Suprapubic skin (tissue), 4 donors: ENCODE measurements around the gene CD207. TPM values are rescaled to one million over a fixed set of nuclear protein-coding genes. Genes with fewer than 3 reads are reported as not detected.

Experiments used
- DNase-seq, 2 donors: peaks; one replicate each; pipeline ENCODE4 v3.0.0-alpha.2; 2019; ENCODE audit warnings: low spot score in 2 of 2
- H3K27ac ChIP-seq: fragments of 200-600 bp; sonication (generic); one replicate; pipeline ENCODE4 v1.5.1; 2019
- H3K27me3 ChIP-seq: fragments of 200-600 bp; sonication (generic); one replicate; pipeline ENCODE4 v1.5.1; 2019
- H3K36me3 ChIP-seq: fragments of 200-600 bp; sonication (generic); one replicate; pipeline ENCODE4 v1.5.1; 2019
- H3K4me1 ChIP-seq: fragments of 200-600 bp; sonication (generic); one replicate; pipeline ENCODE4 v1.5.1; 2019
- H3K4me3 ChIP-seq: fragments of 200-600 bp; sonication (generic); one replicate; pipeline ENCODE4 v1.5.1; 2019; ENCODE audit warnings: mild to moderate bottlenecking
- H3K9me3 ChIP-seq: fragments of 200-600 bp; sonication (generic); one replicate; pipeline ENCODE4 v1.5.1; 2019
- CTCF ChIP-seq, 2 donors: fragments of 200-600 bp in 1 of 2; fragments of 450-650 bp in 1 of 2; sonication (generic) in 1 of 2; IDR thresholded peaks; one replicate each; pipeline ENCODE4 v1.5.1; 2016 to 2019; ENCODE audit warnings: antibody characterized with exemption in 2 of 2, mild to moderate bottlenecking in 1 of 2, moderate library complexity in 1 of 2
- EP300 ChIP-seq: sonication (generic); formaldehyde crosslinking; IDR thresholded peaks from one replicate; pipeline ENCODE4 v1.6.1; 2017; ENCODE audit warnings: antibody characterized with exemption
- POLR2A ChIP-seq, 2 donors: fragments of 450-650 bp; IDR thresholded peaks; one replicate each; pipeline ENCODE4 v1.6.1; 2017; ENCODE audit warnings: antibody characterized with exemption in 2 of 2, mild to moderate bottlenecking in 2 of 2, moderate library complexity in 2 of 2
- POLR2AphosphoS5 ChIP-seq, 3 donors: sonication (generic); formaldehyde crosslinking; IDR thresholded peaks; one replicate each; pipeline ENCODE4 v1.6.1; 2017; ENCODE audit warnings: antibody characterized with exemption in 3 of 3
- WGBS: methylation state at CpG from one replicate; pipeline ENCODE4 v1.1.5; 2018; 5-methylcytosine and 5-hydroxymethylcytosine counted together
- total RNA-seq, 4 donors: library from RNA; depleted of rRNA; stranded (reverse); fragments of >200 nt; gene quantifications; one replicate each; pipeline ENCODE4 v1.1.0, GENCODE V29; 2016

CD207 gene
- total RNA-seq, 4 donors from 2014 or later, result 25.4 to 81.3 (median 50.5) TPM

GRCh38 chr2:70851704-70852103 is 16.1 kb upstream of the CD207 start:
- no peak for TF ChIP-seq CTCF (IDR thresholded peaks at IDR 0.05)
- no peak for TF ChIP-seq EP300
- Histone ChIP-seq H3K27ac (no peak overlapping the region), H3K4me3 (no peak overlapping the region), H3K4me1 (no peaks in the 10 kb centered on the region), H3K27me3 (peaks cover 3% of the 10 kb centered on the region), H3K36me3 (no peaks in the 10 kb centered on the region), H3K9me3 (no peaks in the 10 kb centered on the region)
- WGBS, result 66% methylated on average over 4 of the region's 4 CpGs
- no peak for DNase-seq

GRCh38 chr2:70850925-70851324 is 15.3 kb upstream of the CD207 start:
- H3K4me1 ChIP-seq, result no peaks in the 10 kb centered on the region
- no peak for TF ChIP-seq POLR2AphosphoS5 (IDR thresholded peaks at IDR 0.05)
- TF ChIP-seq POLR2A (IDR thresholded peaks at IDR 0.05), result no peak
- no peak for TF ChIP-seq CTCF (IDR thresholded peaks at IDR 0.05)
- no peak for TF ChIP-seq EP300
- peaks cover 3% of the 10 kb centered on the region for H3K27me3 ChIP-seq
- H3K9me3 ChIP-seq, result no peaks in the 10 kb centered on the region
- WGBS, result 61% methylated on average over 2 of the region's 2 CpGs
- no peak for DNase-seq
- no peak overlapping the region for H3K27ac ChIP-seq
- H3K4me3 ChIP-seq, result no peak overlapping the region
- H3K36me3 ChIP-seq, result no peaks in the 10 kb centered on the region

- no peak for DNase-seq
- no peaks in the 10 kb centered on the region for H3K4me1 ChIP-seq
- WGBS, result 84% methylated on average over 4 of the region's 7 CpGs
Observed at GRCh38 chr2:70842401-70842800, 6.8 kb upstream of the CD207 start.

GRCh38 chr2:70837980-70838925 is 2.6 kb upstream of the CD207 start:
- DNase-seq, result no peak
- Histone ChIP-seq H3K27ac (no peak overlapping the region), H3K9me3 (no peaks in the 10 kb centered on the region), H3K4me1 (no peaks in the 10 kb centered on the region), H3K27me3 (peaks cover 23% of the 10 kb centered on the region), H3K36me3 (no peaks in the 10 kb centered on the region), H3K4me3 (no peak overlapping the region)
- WGBS, result 82% methylated on average over 10 of the region's 10 CpGs
- no peak for TF ChIP-seq POLR2A (IDR thresholded peaks at IDR 0.05)
- TF ChIP-seq EP300, result no peak
- no peak for TF ChIP-seq CTCF (IDR thresholded peaks at IDR 0.05)
- no peak for TF ChIP-seq POLR2AphosphoS5 (IDR thresholded peaks at IDR 0.05)

More at GRCh38 chr2:70842401-70842800, 6.8 kb upstream of the CD207 start:
- Histone ChIP-seq H3K9me3 (no peaks in the 10 kb centered on the region), H3K36me3 (no peaks in the 10 kb centered on the region), H3K4me3 (no peak overlapping the region), H3K27me3 (peaks cover 14% of the 10 kb centered on the region), H3K27ac (no peak overlapping the region)
- TF ChIP-seq CTCF (IDR thresholded peaks at IDR 0.05) (no peak), POLR2A (IDR thresholded peaks at IDR 0.05) (no peak), EP300 (no peak), POLR2AphosphoS5 (IDR thresholded peaks at IDR 0.05) (no peak)

GRCh38 chr2:70834881-70835280 is 735 bp downstream of the CD207 start:
- no peak for DNase-seq
- TF ChIP-seq POLR2A (IDR thresholded peaks at IDR 0.05) (no peak), POLR2AphosphoS5 (IDR thresholded peaks at IDR 0.05) (no peak), EP300 (no peak), CTCF (IDR thresholded peaks at IDR 0.05) (no peak)
- no peaks in the 10 kb centered on the region for H3K4me1 ChIP-seq
- peaks cover 10% of the 10 kb centered on the region for H3K27me3 ChIP-seq
- H3K9me3 ChIP-seq, result no peaks in the 10 kb centered on the region
- H3K4me3 ChIP-seq, result no peak overlapping the region
- no peaks in the 10 kb centered on the region for H3K36me3 ChIP-seq
- no peak overlapping the region for H3K27ac ChIP-seq
- 69% methylated on average over 4 of the region's 4 CpGs for WGBS
